Naive thymus-derived CD4-positive, alpha-beta T cell (primary cell): Measurements from ENCODE around the gene KCTD19. TPM values are rescaled to one million over a fixed set of nuclear protein-coding genes. Genes with fewer than 3 reads are reported as not detected.

Experiments
- ATAC-seq: fragments of 150-1000 bp; cut with Tn5 transposase; 2 replicates; pipeline ENCODE4 v1.10.0; 2021; ENCODE audit warnings: mild to moderate bottlenecking, moderate library complexity
- CTCF ChIA-PET: fragments of 350-600 bp; sonication (Branson Sonifier 250); formaldehyde crosslinking; loops from one replicate; lab custom pipeline; 2021; ENCODE audit warnings: antibody characterized with exemption; lab: Charles Lee
- POLR2A ChIA-PET: fragments of 350-600 bp; sonication (Branson Sonifier 250); formaldehyde crosslinking; loops from one replicate; lab custom pipeline; 2021; ENCODE audit warnings: antibody characterized with exemption, inconsistent platforms; lab: Charles Lee
- DNase-seq, 9 donors: peaks; one replicate each; pipeline versions ENCODE4 v3.0.0 to v3.0.0-alpha.2; 2020 to 2022; ENCODE audit warnings: mixed read lengths in 1 of 9
- H3K27ac ChIP-seq: one replicate; pipeline ENCODE4 v1.7.0; 2013; ENCODE audit warnings: mild to moderate bottlenecking, low read depth, low read length, moderate library complexity
- H3K27me3 ChIP-seq, 2 donors: one replicate each; pipeline ENCODE4 v1.7.0; 2013; ENCODE audit warnings: low read length in 2 of 2, mild to moderate bottlenecking in 2 of 2, moderate library complexity in 2 of 2; ENCODE audit not compliant: control insufficient read depth in 2 of 2, insufficient read depth in 2 of 2
- H3K36me3 ChIP-seq, 3 experiments: 1 replicate in 2 of 3; 2 replicates in 1 of 3; pipeline ENCODE4 v1.7.0; 2013; ENCODE audit warnings: low read length in 3 of 3, mild to moderate bottlenecking in 3 of 3, moderate library complexity in 1 of 3; ENCODE audit not compliant: insufficient read depth in 3 of 3, control insufficient read depth in 2 of 3
- H3K4me1 ChIP-seq, 2 donors: one replicate each; pipeline ENCODE4 v1.7.0; 2013; ENCODE audit warnings: low read length in 2 of 2, mild to moderate bottlenecking in 2 of 2, moderate library complexity in 1 of 2; ENCODE audit not compliant: control insufficient read depth in 2 of 2, insufficient read depth in 2 of 2
- H3K4me3 ChIP-seq: 2 replicates; pipeline ENCODE4 v1.7.0; 2013; ENCODE audit warnings: mild to moderate bottlenecking, low read length
- H3K9me3 ChIP-seq, 3 experiments: 1 replicate in 2 of 3; 2 replicates in 1 of 3; pipeline ENCODE4 v1.7.0; 2013; ENCODE audit warnings: low read length in 3 of 3; ENCODE audit not compliant: control insufficient read depth in 2 of 3
- H3K27ac Mint-ChIP-seq, 9 donors: one replicate each; pipeline ENCODE4 v1.8.0; 2020 to 2022; ENCODE audit warnings: mixed read lengths in 9 of 9, mild to moderate bottlenecking in 8 of 9, moderate library complexity in 5 of 9, inconsistent platforms in 2 of 9
- H3K27me3 Mint-ChIP-seq, 5 donors: one replicate each; pipeline ENCODE4 v1.8.0; 2021 to 2022; ENCODE audit warnings: mixed read lengths in 5 of 5, mild to moderate bottlenecking in 1 of 5
- H3K36me3 Mint-ChIP-seq, 5 donors: one replicate each; pipeline ENCODE4 v1.8.0; 2020 to 2022; ENCODE audit warnings: mixed read lengths in 5 of 5, mild to moderate bottlenecking in 3 of 5, inconsistent platforms in 1 of 5
- H3K4me1 Mint-ChIP-seq, 7 donors: one replicate each; pipeline ENCODE4 v1.8.0; 2020 to 2022; ENCODE audit warnings: mixed read lengths in 7 of 7, mild to moderate bottlenecking in 3 of 7, inconsistent platforms in 1 of 7
- H3K4me3 Mint-ChIP-seq, 10 donors: one replicate each; pipeline ENCODE4 v1.8.0; 2020 to 2022; ENCODE audit warnings: mild to moderate bottlenecking in 10 of 10, mixed read lengths in 10 of 10, moderate library complexity in 6 of 10, inconsistent platforms in 2 of 10
- H3K9me3 Mint-ChIP-seq, 11 donors: one replicate each; pipeline ENCODE4 v1.8.0; 2020 to 2022; ENCODE audit warnings: mixed read lengths in 11 of 11, mild to moderate bottlenecking in 4 of 11, inconsistent platforms in 1 of 11, moderate library complexity in 1 of 11
- intact Hi-C, 2 donors: fragments of 100-400 bp; cut with micrococcal nuclease; formaldehyde crosslinking; loops; one replicate each; pipeline ENCODE4 v1.15.1; 2023
- polyA plus RNA-seq, 2 donors: library from polyadenylated mRNA; unstranded; fragments of 300-500 nt; fragmentation: Illumina TruSeq; gene quantifications; one replicate each; pipeline ENCODE4 v1.2.3, GENCODE V29; 2021
- total RNA-seq, 6 experiments: library from RNA in 5 of 6; stranded (reverse) in 5 of 6; gene quantifications; 1 replicate in 5 of 6; 2 replicates in 1 of 6; pipeline ENCODE4 v1.2.3 and lab custom pipeline; 2021 to 2026

KCTD19 gene
- total and polyA plus RNA-seq, 7 experiments from 2014 or later = 0.05 to 0.39 TPM; not detected in 5

- Histone ChIP-seq H3K4me1 (peaks cover 31 to 39% of the 10 kb centered on the region in 2 donors), H3K4me3 (no peak overlapping the region), H3K9me3 (no peaks in the 10 kb centered on the region), H3K27ac (peak overlapping the region; percentile 57), H3K27me3 (no peaks in the 10 kb centered on the region), H3K36me3 (no peaks in the 10 kb centered on the region)
- Mint-ChIP-seq H3K27ac (peak overlapping the region; percentile 8 to 96 (median 78)), H3K9me3 (no peaks in the 10 kb centered on the region), H3K4me3 (peak overlapping the region; percentile 40 to 96 (median 70)), H3K36me3 (no peaks in the 10 kb centered on the region), H3K27me3 (peaks cover 0 to 14% (median 0%) of the 10 kb centered on the region in 5 donors), H3K4me1 (peaks cover 32 to 59% (median 43%) of the 10 kb centered on the region in 7 donors)
- ChIA-PET CTCF (no interaction called here), POLR2A (interaction anchor here (1.4 to 2.1 kb wide), 5 partner anchors 12 to 32 kb away, joined by 3 to 19 read pairs (median 4); partner anchors contain the start of gene TMEM208)
- no peak for ATAC-seq
- intact Hi-C loops = loop anchor here (2.0 to 10.0 kb wide), 5 partner anchors 34 to 1887 kb away; partner anchors contain the start of genes AGRP (in 1 of the 2), ATP6V0D1 (in 1 of the 2), CENPT (in 1 of the 2) and CHTF8 (in 1 of the 2)
- no peak for DNase-seq
Observed at GRCh38 chr16:67245186-67245585, 81.4 kb downstream of the KCTD19 start.

- ATAC-seq = peak; percentile 75
- CTCF ChIA-PET = interaction anchor here (0.7 to 1.0 kb wide), 3 partner anchors 54 to 286 kb away, joined by 3 to 4 read pairs (median 3); no protein-coding TSS in a partner anchor
- Mint-ChIP-seq H3K4me3 (peak overlapping the region; percentile 42 to 96 (median 70)), H3K27ac (peak overlapping the region; percentile 54 to 96 (median 91)), H3K36me3 (no peaks in the 10 kb centered on the region), H3K4me1 (peaks cover 26 to 56% (median 37%) of the 10 kb centered on the region in 7 donors), H3K9me3 (no peaks in the 10 kb centered on the region), H3K27me3 (peaks cover 0 to 8% (median 0%) of the 10 kb centered on the region in 5 donors)
- Histone ChIP-seq H3K27ac (peak overlapping the region; percentile 65), H3K4me1 (peaks cover 28 to 39% of the 10 kb centered on the region in 2 donors), H3K9me3 (no peaks in the 10 kb centered on the region), H3K27me3 (no peaks in the 10 kb centered on the region), H3K4me3 (no peak overlapping the region), H3K36me3 (peaks cover 0 to 5% (median 0%) of the 10 kb centered on the region in 3 experiments)
- intact Hi-C loops = loop anchor here (1.0 to 10.0 kb wide), 6 partner anchors 8 to 1888 kb away; partner anchors contain the start of genes AGRP (in 1 of the 2), ATP6V0D1 (in 1 of the 2), CENPT (in 1 of the 2) and CHTF8 (in 1 of the 2)
- DNase-seq = peak in 7 of 9 donors; percentile 22 to 83 (median 35)
- POLR2A ChIA-PET = interaction anchor here (0.8 to 2.1 kb wide), 8 partner anchors 12 to 75 kb away, joined by 3 to 19 read pairs (median 4); partner anchors contain the start of genes NOL3 and TMEM208
Observed at GRCh38 chr16:67244387-67245185, 82.0 kb downstream of the KCTD19 start.

DNA sequence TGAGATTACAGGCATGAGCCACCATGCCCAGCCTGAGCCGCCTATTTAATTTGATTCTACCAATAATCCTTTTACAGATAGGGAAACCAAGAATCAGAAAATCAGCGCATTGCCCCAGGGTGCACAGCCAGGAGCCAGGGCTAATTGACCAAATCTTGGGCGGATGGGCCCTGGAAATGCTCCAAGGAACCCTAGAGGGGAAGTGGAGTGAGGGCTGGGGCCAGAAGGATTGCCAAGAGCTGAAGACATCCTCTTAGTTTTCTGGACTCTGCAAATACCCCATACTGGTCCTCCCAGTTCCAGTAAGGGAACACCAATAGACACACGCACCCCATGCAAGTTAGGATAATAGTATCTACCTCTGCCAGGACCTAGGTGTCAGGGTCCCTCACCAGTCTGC is 83.1 kb downstream of the KCTD19 start:
- intact Hi-C loops = loop anchor here in 1 of 2 donors (10.0 kb wide), 1 partner anchor 601 kb away; the partner anchor contains the start of genes CENPT, NUTF2 and THAP11
- ChIA-PET CTCF (no interaction called here), POLR2A (interaction anchor here (0.6 to 2.1 kb wide), 3 partner anchors 13 to 215 kb away, joined by 3 to 19 read pairs (median 3); partner anchors contain the start of gene TMEM208)
- DNase-seq = no peak
- Histone ChIP-seq H3K9me3 (no peaks in the 10 kb centered on the region), H3K27me3 (no peaks in the 10 kb centered on the region), H3K27ac (peak overlapping the region; percentile 65), H3K4me1 (peaks cover 21 to 33% of the 10 kb centered on the region in 2 donors), H3K36me3 (peaks cover 0 to 16% (median 3%) of the 10 kb centered on the region in 3 experiments), H3K4me3 (no peak overlapping the region)
- Mint-ChIP-seq H3K36me3 (peaks cover 0 to 2% (median 0%) of the 10 kb centered on the region in 5 donors), H3K27ac (peak overlapping the region in 7 of 9 donors; percentile 18 to 96 (median 92)), H3K4me1 (peaks cover 21 to 54% (median 31%) of the 10 kb centered on the region in 7 donors), H3K4me3 (peak overlapping the region in 2 of 10 donors; percentile 12 to 23), H3K9me3 (no peaks in the 10 kb centered on the region), H3K27me3 (peaks cover 0 to 4% (median 0%) of the 10 kb centered on the region in 5 donors)
- ATAC-seq = no peak

DNA sequence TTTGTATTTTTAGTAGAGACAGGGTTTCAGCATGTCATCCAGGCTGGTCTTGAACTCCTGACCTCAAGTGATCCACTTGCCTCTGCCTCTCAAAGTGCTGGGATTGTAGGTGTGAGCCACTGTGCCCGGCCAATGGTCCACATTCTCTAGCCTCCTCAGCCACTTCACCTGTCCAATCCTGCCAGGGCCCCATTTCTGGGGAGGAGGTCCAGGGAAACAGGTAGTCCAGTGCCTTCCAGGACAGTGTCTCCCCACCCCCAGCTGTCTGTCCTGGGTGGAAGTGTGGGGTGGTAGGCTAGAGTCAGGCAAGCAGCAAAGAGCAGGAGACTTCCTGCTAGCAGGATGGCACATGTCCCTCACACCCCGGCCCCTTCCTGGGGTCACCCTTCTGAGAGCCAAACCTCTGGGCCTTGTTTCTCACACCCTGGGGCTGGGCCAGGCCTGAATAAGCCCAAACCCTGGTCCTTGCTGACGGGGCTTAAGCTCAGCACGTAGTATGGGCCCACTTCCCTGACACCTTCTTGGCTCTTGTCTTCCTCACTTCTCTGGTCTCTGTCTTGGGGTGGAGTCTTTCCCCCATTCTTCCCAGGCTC is 84.3 kb downstream of the KCTD19 start:
- POLR2A ChIA-PET = interaction anchor here (1.0 kb wide), 1 partner anchor 12 kb away, joined by 3 read pairs; no protein-coding TSS in a partner anchor
- Mint-ChIP-seq H3K27me3 (no peaks in the 10 kb centered on the region), H3K27ac (peak overlapping the region in 5 of 9 donors; percentile 13 to 85 (median 58)), H3K9me3 (no peaks in the 10 kb centered on the region), H3K36me3 (peaks cover 0 to 7% (median 4%) of the 10 kb centered on the region in 5 donors), H3K4me3 (no peak overlapping the region), H3K4me1 (peaks cover 12 to 47% (median 21%) of the 10 kb centered on the region in 7 donors)
- H3K27ac ChIP-seq = no peak overlapping the region
- DNase-seq = no peak
- no peaks in the 10 kb centered on the region for H3K27me3 ChIP-seq
- H3K4me3 ChIP-seq = no peak overlapping the region
- peaks cover 0 to 27% (median 3%) of the 10 kb centered on the region in 3 experiments for H3K36me3 ChIP-seq
- peaks cover 14 to 25% of the 10 kb centered on the region in 2 donors for H3K4me1 ChIP-seq
- H3K9me3 ChIP-seq = no peaks in the 10 kb centered on the region
- ATAC-seq = no peak
- CTCF ChIA-PET = interaction anchor here (0.8 kb wide), 1 partner anchor 15 kb away, joined by 3 read pairs; the partner anchor contains the start of gene TMEM208
- intact Hi-C loops = loop anchor here in 1 of 2 donors (10.0 kb wide), 1 partner anchor 603 kb away; the partner anchor contains the start of genes CENPT, NUTF2 and THAP11

GRCh38 chr16:67241008-67241900 is 85.3 kb downstream of the KCTD19 start:
- intact Hi-C loops = loop anchor here in 1 of 2 donors (10.0 kb wide), 1 partner anchor 604 kb away; the partner anchor contains the start of genes CENPT, NUTF2 and THAP11
- peaks cover 12 to 48% (median 22%) of the 10 kb centered on the region in 7 donors for H3K4me1 Mint-ChIP-seq
- Histone ChIP-seq H3K27ac (no peak overlapping the region), H3K27me3 (no peaks in the 10 kb centered on the region), H3K9me3 (no peaks in the 10 kb centered on the region), H3K4me1 (peaks cover 14 to 25% of the 10 kb centered on the region in 2 donors), H3K36me3 (peaks cover 0 to 36% (median 3%) of the 10 kb centered on the region in 3 experiments), H3K4me3 (no peak overlapping the region)
- H3K27me3 Mint-ChIP-seq = no peaks in the 10 kb centered on the region
- no peak overlapping the region for H3K4me3 Mint-ChIP-seq
- H3K27ac Mint-ChIP-seq = peak overlapping the region in 3 of 9 donors; percentile 14 to 63 (median 16)
- ATAC-seq = no peak
- ChIA-PET CTCF (no interaction called here), POLR2A (no interaction called here)
- H3K9me3 Mint-ChIP-seq = no peaks in the 10 kb centered on the region
- DNase-seq = no peak
- peaks cover 0 to 12% (median 7%) of the 10 kb centered on the region in 5 donors for H3K36me3 Mint-ChIP-seq
